GM18505 (cell line): ENCODE data around the gene PLCH2.
"Not testable (repeated sequence)": the region's sequence is repeated elsewhere in the genome, so short reads cannot be mapped to it uniquely, and the experiment has no call there.

Source experiments
- ATAC-seq: cut with Tn5 transposase; IDR thresholded peaks from one replicate; pipeline ENCODE4 v1.9.1; 2021; ENCODE audit not compliant: unreplicated experiment
- POLR2A ChIP-seq: IDR thresholded peaks from 4 replicates; pipeline ENCODE4 v1.6.1; 2011; ENCODE audit warnings: borderline replicate concordance; ENCODE audit not compliant: insufficient read depth, insufficient read length; ENCODE audit errors: extremely low read depth

The PLCH2 gene

DNA sequence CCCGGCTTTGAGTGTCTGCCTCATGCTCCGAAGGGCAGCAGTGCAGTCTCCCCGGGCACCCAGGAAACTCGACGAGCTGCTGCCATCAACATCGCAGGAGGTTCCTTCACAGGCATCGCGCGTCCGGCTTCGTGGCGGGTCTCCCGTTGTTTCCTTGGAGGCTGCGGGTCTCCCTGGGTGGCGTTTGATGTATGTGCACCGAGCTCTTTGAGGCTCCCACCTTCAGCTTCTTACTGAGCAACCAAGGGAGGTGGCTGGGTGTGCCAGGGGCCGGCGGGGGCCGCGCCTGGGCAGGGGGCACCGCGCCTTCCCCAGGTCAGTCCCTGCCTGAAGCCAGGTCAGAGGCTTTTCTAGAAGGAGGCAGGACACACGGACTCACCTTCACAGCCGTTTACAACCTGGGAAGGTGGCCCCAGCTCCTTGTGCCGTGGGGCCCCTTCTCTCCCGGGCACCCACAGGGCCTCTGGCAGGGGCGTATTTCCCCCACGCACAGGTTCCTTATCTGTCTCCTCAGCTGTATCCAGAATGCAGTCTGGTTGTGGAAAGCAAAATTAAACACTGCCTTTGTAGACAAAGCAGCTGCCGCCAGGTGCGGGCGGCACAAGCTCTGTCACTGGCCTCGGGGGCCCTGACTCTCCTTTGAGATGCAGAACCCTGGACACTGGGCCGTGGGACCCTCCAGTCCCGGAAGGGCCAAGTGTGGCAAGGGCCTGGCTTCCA is 42.0 kb upstream of the PLCH2 start:
- no peak for TF ChIP-seq POLR2A
- ATAC-seq: no peak

- TF ChIP-seq POLR2A: no peak
- ATAC-seq: no peak
Measured at GRCh38 chr1:2435091-2435490, 41.0 kb upstream of the PLCH2 start.

DNA sequence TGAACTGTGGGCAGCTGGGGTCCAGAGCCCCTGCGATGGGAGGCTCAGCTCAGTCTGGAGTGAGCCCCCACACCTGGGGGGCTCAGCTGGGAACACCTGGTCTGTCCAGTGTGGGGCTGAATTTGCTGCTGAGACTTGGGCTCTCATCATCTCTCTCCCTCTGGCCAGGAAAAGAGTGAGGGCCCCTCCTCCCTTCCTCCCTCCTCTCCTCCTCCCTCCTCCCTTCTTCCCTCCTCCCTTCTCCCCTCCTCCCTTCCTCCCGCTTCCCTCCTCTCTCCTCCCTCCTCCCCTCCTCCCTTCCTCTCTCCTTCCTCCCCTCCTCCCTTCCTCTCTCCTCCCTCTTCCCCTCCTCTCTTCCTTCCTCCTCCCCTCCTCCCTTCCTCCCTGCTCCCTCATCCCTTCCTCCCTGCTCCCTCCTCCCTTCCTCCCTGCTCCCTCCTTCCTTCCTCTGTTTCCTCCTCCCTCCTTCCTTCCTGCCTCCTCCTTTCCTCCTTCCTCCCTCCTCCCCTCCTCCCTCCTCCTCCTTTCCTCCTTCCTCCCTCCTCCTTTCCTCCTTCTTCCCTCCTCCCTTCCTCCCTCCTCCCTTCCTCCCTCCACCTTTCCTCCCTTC is 40.2 kb upstream of the PLCH2 start:
- TF ChIP-seq POLR2A: no peak
- ATAC-seq: no peak

DNA sequence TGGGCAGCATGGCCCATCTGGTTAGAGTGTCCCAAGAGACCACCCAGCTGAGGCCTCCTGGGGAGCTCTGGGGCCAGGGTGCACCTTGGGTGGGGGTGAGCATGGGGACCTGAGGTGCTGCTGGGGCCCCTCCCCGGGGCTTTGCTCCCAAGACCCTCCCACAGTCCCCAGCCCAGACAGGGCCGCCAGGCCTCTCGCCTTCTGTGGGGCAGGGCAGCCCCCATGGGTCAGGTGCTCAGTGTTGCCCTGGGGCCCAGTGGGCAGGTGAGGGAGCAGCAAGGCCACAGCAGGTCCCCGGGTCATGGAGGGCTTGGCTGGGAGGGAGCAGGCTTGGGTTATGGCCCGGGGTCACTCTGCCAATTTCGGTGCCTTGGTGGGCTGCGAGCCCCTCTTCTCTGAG is 39.2 kb upstream of the PLCH2 start:
- no peak for TF ChIP-seq POLR2A
- no peak for ATAC-seq

GRCh38 chr1:2437617-2438016 is 38.5 kb upstream of the PLCH2 start:
- TF ChIP-seq POLR2A: no peak

GRCh38 chr1:2438038-2438437 is 38.1 kb upstream of the PLCH2 start:
- no peak for ATAC-seq

More at GRCh38 chr1:2437617-2438016, 38.5 kb upstream of the PLCH2 start:
- ATAC-seq: no peak

GRCh38 chr1:2438641-2439040 is 37.4 kb upstream of the PLCH2 start:
- no peak for TF ChIP-seq POLR2A
- no peak for ATAC-seq

More at GRCh38 chr1:2438038-2438437, 38.1 kb upstream of the PLCH2 start:
- TF ChIP-seq POLR2A: no peak

DNA sequence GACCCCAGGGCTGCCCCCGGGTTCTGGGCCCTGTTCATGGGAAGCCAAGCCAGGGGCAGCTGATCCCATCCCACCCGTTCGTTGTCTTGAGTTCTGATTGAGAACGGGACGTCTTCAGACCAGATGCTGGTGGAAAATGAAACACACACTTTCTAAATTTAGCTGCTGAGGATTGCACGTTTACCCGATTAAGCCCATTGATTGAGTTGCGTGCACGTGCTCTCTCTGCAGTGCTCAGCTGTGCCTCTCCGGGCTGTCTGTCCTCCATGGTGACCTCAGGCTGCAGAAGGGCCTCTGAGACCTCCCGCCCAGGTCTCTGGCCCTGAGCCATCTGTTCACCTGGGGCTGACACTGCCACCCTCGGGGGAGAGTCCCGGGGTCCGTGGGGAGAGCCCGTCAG is 36.7 kb upstream of the PLCH2 start:
- no peak for ATAC-seq
- no peak for TF ChIP-seq POLR2A

- not testable (repeated sequence) for ATAC-seq
Measured at GRCh38 chr1:2440346-2440745, 35.7 kb upstream of the PLCH2 start.

DNA sequence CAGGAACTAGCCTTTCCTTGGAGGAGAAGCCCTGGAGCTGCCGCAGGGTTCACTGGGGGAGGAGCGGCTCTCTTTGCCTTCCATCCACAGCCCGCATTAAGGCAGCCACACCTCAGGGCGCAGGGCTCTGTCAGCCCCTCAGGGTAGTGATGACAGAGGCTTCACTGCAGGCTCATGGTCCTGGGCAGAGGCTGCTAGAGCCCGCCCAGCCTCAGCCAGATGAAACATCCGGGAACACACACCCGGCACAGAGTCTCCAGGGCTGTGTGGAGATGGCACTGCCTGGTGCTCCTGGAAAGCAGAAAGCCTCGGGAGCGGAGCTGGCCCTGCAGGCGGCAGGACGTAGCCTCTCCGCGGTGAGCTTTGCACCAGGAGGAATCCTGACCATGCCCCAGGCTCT is 34.3 kb upstream of the PLCH2 start:
- no peak for TF ChIP-seq POLR2A
- ATAC-seq: no peak

DNA sequence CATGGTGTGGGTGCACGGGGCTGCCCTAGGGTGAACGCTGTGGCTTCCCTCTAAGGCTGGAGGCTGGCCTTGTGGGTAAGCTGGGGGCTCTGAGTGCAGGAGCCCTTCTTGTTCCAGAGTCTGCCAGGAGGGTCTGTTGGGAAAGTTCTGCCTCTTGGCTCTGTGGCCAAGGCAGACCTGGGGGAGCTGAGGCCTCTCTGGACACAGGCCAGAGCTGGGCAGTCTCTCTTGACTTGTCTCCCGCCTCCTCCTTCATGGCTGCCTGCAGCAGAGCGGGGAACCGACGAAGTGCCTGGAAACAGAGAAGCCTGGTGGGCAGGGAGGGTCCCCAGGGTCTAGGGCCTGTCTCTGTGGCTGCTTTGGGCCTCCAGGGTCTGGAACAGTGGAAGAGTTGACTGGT is 33.4 kb upstream of the PLCH2 start:
- no peak for ATAC-seq
- no peak for TF ChIP-seq POLR2A

GRCh38 chr1:2443277-2444137 is 32.6 kb upstream of the PLCH2 start:
- no peak for ATAC-seq

GRCh38 chr1:2444138-2444591 is 31.9 kb upstream of the PLCH2 start:
- ATAC-seq: no peak
- TF ChIP-seq POLR2A: no peak

More at GRCh38 chr1:2443277-2444137, 32.6 kb upstream of the PLCH2 start:
- no peak for TF ChIP-seq POLR2A
